ENCODE measurements around the gene RIPK4. TPM values are rescaled to one million over a fixed set of nuclear protein-coding genes. Genes with fewer than 3 reads are reported as not detected.

Gene RIPK4
- polyA plus RNA-seq, 3 donors, result 0.05 to 0.09 TPM; not detected in 1

DNA sequence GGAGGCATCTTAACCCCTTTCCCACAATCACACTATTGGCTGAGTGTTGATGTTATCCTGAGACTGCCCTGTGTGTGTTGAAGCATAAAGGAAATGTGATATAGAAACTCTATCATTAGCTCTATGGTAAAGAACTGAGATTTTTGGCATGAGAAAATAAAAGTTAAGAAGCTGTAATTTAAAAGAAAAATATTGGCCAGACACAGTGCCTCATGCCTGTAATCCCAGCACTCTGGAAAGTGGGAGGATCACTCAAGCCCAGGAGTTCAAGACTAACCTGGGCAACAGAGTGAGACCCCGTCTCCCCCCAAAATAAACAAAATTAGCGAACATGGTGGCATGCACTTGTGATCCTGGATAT is 14.2 kb upstream of the RIPK4 start:
- no peaks in the 10 kb centered on the region for H3K79me2 ChIP-seq (ENCODE audit: insufficient read depth, low read length)
- H3K4me1 ChIP-seq (ENCODE audit: control insufficient read depth in 1 of 2, insufficient read depth in 2 of 2, low read length in 2 of 2), result peaks cover 0 to 6% of the 10 kb centered on the region in 2 donors
- TF ChIP-seq, protein P1, sequence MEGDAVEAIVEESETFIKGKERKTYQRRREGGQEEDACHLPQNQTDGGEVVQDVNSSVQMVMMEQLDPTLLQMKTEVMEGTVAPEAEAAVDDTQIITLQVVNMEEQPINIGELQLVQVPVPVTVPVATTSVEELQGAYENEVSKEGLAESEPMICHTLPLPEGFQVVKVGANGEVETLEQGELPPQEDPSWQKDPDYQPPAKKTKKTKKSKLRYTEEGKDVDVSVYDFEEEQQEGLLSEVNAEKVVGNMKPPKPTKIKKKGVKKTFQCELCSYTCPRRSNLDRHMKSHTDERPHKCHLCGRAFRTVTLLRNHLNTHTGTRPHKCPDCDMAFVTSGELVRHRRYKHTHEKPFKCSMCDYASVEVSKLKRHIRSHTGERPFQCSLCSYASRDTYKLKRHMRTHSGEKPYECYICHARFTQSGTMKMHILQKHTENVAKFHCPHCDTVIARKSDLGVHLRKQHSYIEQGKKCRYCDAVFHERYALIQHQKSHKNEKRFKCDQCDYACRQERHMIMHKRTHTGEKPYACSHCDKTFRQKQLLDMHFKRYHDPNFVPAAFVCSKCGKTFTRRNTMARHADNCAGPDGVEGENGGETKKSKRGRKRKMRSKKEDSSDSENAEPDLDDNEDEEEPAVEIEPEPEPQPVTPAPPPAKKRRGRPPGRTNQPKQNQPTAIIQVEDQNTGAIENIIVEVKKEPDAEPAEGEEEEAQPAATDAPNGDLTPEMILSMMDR (IDR thresholded peaks at IDR 0.05), result no peak
- intact Hi-C loops (cut with micrococcal nuclease), result no loop called here
- Mint-ChIP-seq H3K4me1 (peaks cover 24% of the 10 kb centered on the region), H3K36me3 (no peaks in the 10 kb centered on the region), H3K27ac (no peak overlapping the region), H3K4me3 (no peak overlapping the region), H3K9me3 (peaks cover 0 to 4% (median 0%) of the 10 kb centered on the region in 7 donors), H3K27me3 (ENCODE audit: low read depth in 3 of 3) (peaks cover 30 to 74% (median 68%) of the 10 kb centered on the region in 3 donors)
- DNase-seq, result no peak
- no peaks in the 10 kb centered on the region for H3K9me3 ChIP-seq (replicated peaks in 1 of 2; ENCODE audit: control insufficient read depth in 1 of 2, insufficient read depth in 1 of 2, low read length in 2 of 2)
- no peak overlapping the region for H2AFZ ChIP-seq (ENCODE audit: insufficient read depth, low read depth, low read length, poor library complexity, severe bottlenecking)
- no peaks in the 10 kb centered on the region for H3K36me3 ChIP-seq (replicated peaks in 1 of 2; ENCODE audit: control insufficient read depth in 1 of 2, insufficient read depth in 2 of 2, low read length in 2 of 2)
- no peaks in the 10 kb centered on the region for H4K20me1 ChIP-seq (ENCODE audit: insufficient read depth, low read length)
- no peak overlapping the region for H3K27ac ChIP-seq (ENCODE audit: low read depth in 1 of 2, low read length in 2 of 2)
- WGBS (ENCODE audit: insufficient coverage), result no CpG with 5 or more reads among the region's 2 CpGs
- H3K9ac ChIP-seq (ENCODE audit: insufficient read depth, low read length, poor library complexity, severe bottlenecking), result no peak overlapping the region
- H3K4me3 ChIP-seq (replicated peaks in 1 of 3; ENCODE audit: low read depth in 2 of 3, low read length in 3 of 3), result no peak overlapping the region
- H3K4me2 ChIP-seq (replicated peaks; ENCODE audit: extremely low read depth, low read length, poor library complexity, severe bottlenecking), result no peak overlapping the region
- peaks cover 30 to 56% of the 10 kb centered on the region in 2 donors for H3K27me3 ChIP-seq (ENCODE audit: control insufficient read depth in 2 of 2, insufficient read depth in 2 of 2, low read length in 2 of 2)

DNA sequence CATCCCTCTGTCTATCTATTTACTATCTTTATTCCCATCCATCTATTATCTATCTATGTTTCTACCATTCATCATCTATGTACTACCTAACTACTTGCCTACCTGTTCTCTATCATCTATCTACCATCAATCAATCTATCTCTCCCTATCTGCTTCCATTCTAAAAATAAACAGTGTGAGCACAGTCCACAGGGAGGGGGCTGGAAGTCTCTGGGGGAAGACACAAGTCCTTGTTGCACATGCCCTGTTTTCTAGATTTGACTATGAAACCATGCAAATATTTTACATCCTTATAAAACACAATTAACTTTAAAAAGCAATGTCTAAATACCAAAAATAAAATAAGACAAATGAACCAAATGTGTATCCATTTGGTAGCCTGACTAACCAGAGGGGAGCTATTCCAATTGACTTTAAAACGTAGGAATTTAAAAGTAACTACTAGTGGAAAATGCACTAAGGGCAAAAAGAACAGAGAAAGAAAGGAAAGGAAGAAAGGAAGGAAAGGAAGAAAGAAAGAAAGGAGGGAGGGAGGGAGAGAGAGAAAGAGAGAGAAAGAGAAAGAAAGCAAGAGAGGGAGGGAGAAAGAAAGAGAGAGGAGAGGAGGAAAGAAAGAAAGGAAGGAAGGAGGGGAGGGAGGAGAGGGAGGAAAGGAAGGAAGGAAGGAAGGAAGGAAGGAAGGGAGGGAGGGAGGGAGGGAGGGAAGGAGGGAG is 13.6 kb upstream of the RIPK4 start:
- Histone ChIP-seq H3K9ac (ENCODE audit: insufficient read depth, low read length, poor library complexity, severe bottlenecking) (no peak overlapping the region), H3K27me3 (ENCODE audit: control insufficient read depth in 2 of 2, insufficient read depth in 2 of 2, low read length in 2 of 2) (peaks cover 30 to 56% of the 10 kb centered on the region in 2 donors), H4K20me1 (ENCODE audit: insufficient read depth, low read length) (no peaks in the 10 kb centered on the region), H2AFZ (ENCODE audit: insufficient read depth, low read depth, low read length, poor library complexity, severe bottlenecking) (no peak overlapping the region), H3K79me2 (ENCODE audit: insufficient read depth, low read length) (no peaks in the 10 kb centered on the region), H3K27ac (ENCODE audit: low read depth in 1 of 2, low read length in 2 of 2) (no peak overlapping the region), H3K36me3 (replicated peaks in 1 of 2; ENCODE audit: control insufficient read depth in 1 of 2, insufficient read depth in 2 of 2, low read length in 2 of 2) (no peaks in the 10 kb centered on the region), H3K4me2 (replicated peaks; ENCODE audit: extremely low read depth, low read length, poor library complexity, severe bottlenecking) (no peak overlapping the region), H3K4me3 (replicated peaks in 1 of 3; ENCODE audit: low read depth in 2 of 3, low read length in 3 of 3) (no peak overlapping the region), H3K4me1 (ENCODE audit: control insufficient read depth in 1 of 2, insufficient read depth in 2 of 2, low read length in 2 of 2) (peaks cover 0 to 6% of the 10 kb centered on the region in 2 donors), H3K9me3 (replicated peaks in 1 of 2; ENCODE audit: control insufficient read depth in 1 of 2, insufficient read depth in 1 of 2, low read length in 2 of 2) (no peaks in the 10 kb centered on the region)
- TF ChIP-seq, protein P1 (IDR thresholded peaks at IDR 0.05), result no peak
- H3K4me1 Mint-ChIP-seq, result peaks cover 24% of the 10 kb centered on the region
- H3K36me3 Mint-ChIP-seq, result no peaks in the 10 kb centered on the region
- peak overlapping the region in 1 of 2 donors; percentile 8 for H3K4me3 Mint-ChIP-seq
- 86% methylated on average over 1 of the region's 1 CpG for WGBS (ENCODE audit: insufficient coverage)
- peaks cover 0 to 4% (median 0%) of the 10 kb centered on the region in 7 donors for H3K9me3 Mint-ChIP-seq
- DNase-seq, result no peak
- H3K27me3 Mint-ChIP-seq (ENCODE audit: low read depth in 3 of 3), result peaks cover 34 to 75% (median 69%) of the 10 kb centered on the region in 3 donors
- intact Hi-C loops (cut with micrococcal nuclease), result no loop called here
- H3K27ac Mint-ChIP-seq, result no peak overlapping the region
